ENCODE data around the gene RWDD2A. TPM values are rescaled to one million over a fixed set of nuclear protein-coding genes. Genes with fewer than 3 reads are reported as not detected.

The RWDD2A gene
- total RNA-seq, 1 experiment from 2014 or later, result 1.3 TPM

- ChIA-PET POLR2A (ENCODE audit: unreplicated experiment) (no interaction called here), CTCF (interaction anchor here (0.9 kb wide), 1 partner anchor 125 kb away, joined by 3 read pairs; the partner anchor contains the start of gene DOP1A)
- Histone ChIP-seq H3K4me3 (ENCODE audit: low read length) (peak overlapping the region; percentile 86), H3K9ac (ENCODE audit: low read length) (peak overlapping the region; percentile 81), H2AFZ (ENCODE audit: low read length) (peak overlapping the region; percentile 77), H3K27ac (ENCODE audit: low read length) (peak overlapping the region; percentile 42), H3K4me2 (ENCODE audit: low read length) (peak overlapping the region; percentile 99), H3K4me1 (ENCODE audit: insufficient read depth, low read length) (peaks cover 18% of the 10 kb centered on the region), H3K79me2 (ENCODE audit: low read length) (peaks cover 45% of the 10 kb centered on the region), H3K36me3 (ENCODE audit: low read depth, low read length) (no peaks in the 10 kb centered on the region), H3K27me3 (ENCODE audit: low read length) (no peaks in the 10 kb centered on the region), H3K9me2 (replicated peaks; ENCODE audit: low read length) (no peaks in the 10 kb centered on the region), H3K9me3 (ENCODE audit: low read length) (no peaks in the 10 kb centered on the region), H4K20me1 (ENCODE audit: low read length) (no peaks in the 10 kb centered on the region), H3F3A (ENCODE audit: low read length, unreplicated experiment) (no peaks in the 10 kb centered on the region)
- intact Hi-C loops (cut with micrococcal nuclease), result loop anchor here (1.0 to 10.0 kb wide), 3 partner anchors 9 to 948 kb away; partner anchors contain the start of genes DOP1A, IBTK and UBE3D
- BruUV-seq (replicated peaks), result no TSS peak
- no peak for TF ChIP-seq CTCF (conservative IDR thresholded peaks at IDR 0.05; ENCODE audit: low read depth, low read length)
- TF ChIP-seq EZH2 (IDR thresholded peaks at IDR 0.05; ENCODE audit: low read length, unreplicated experiment), result no peak
- TF ChIP-seq EZH2phosphoT487 (IDR thresholded peaks at IDR 0.05; ENCODE audit: borderline replicate concordance, low read length), result no peak
- DNase-seq (peak; percentile 51), ATAC-seq (peak; percentile 16)
Observed at GRCh38 chr6:83192456-83192855, 701 bp upstream of the RWDD2A start.

- Histone ChIP-seq H3K4me2 (ENCODE audit: low read length) (peak overlapping the region; percentile 99), H3K9me3 (ENCODE audit: low read length) (no peaks in the 10 kb centered on the region), H3K4me3 (ENCODE audit: low read length) (peak overlapping the region; percentile 86), H3F3A (ENCODE audit: low read length, unreplicated experiment) (no peaks in the 10 kb centered on the region), H3K27me3 (ENCODE audit: low read length) (no peaks in the 10 kb centered on the region), H3K9me2 (replicated peaks; ENCODE audit: low read length) (no peaks in the 10 kb centered on the region), H3K79me2 (ENCODE audit: low read length) (peaks cover 39% of the 10 kb centered on the region), H4K20me1 (ENCODE audit: low read length) (no peaks in the 10 kb centered on the region), H3K9ac (ENCODE audit: low read length) (peak overlapping the region; percentile 81), H3K4me1 (ENCODE audit: insufficient read depth, low read length) (peaks cover 25% of the 10 kb centered on the region), H2AFZ (ENCODE audit: low read length) (peak overlapping the region; percentile 77), H3K27ac (ENCODE audit: low read length) (no peak overlapping the region), H3K36me3 (ENCODE audit: low read depth, low read length) (no peaks in the 10 kb centered on the region)
- ChIA-PET CTCF (interaction anchor here (1.9 kb wide), 1 partner anchor 126 kb away, joined by 6 read pairs; the partner anchor contains the start of gene DOP1A), POLR2A (ENCODE audit: unreplicated experiment) (no interaction called here)
- DNase-seq (peak; percentile 45), ATAC-seq (peak; percentile 64)
- BruUV-seq (replicated peaks), result TSS peak; percentile 41
- no peak for TF ChIP-seq CTCF (conservative IDR thresholded peaks at IDR 0.05; ENCODE audit: low read depth, low read length)
- intact Hi-C loops (cut with micrococcal nuclease), result loop anchor here (5.0 to 10.0 kb wide), 2 partner anchors 127 to 949 kb away; partner anchors contain the start of genes DOP1A, IBTK and UBE3D
Observed at GRCh38 chr6:83193747-83194566, 800 bp downstream of the RWDD2A start.

Measured in PC-3 (cell line).